Ishikawa (cell line): Measurements from ENCODE around the gene NCOA7.

Source experiments
- CEBPB ChIP-seq: IDR thresholded peaks from 2 replicates; pipeline ENCODE4 v1.6.1; 2012
- CREB1 ChIP-seq: IDR thresholded peaks from 2 replicates; pipeline ENCODE4 v1.6.1; 2012; ENCODE audit warnings: low read depth
- EGR1 ChIP-seq: IDR thresholded peaks from 2 replicates; pipeline ENCODE4 v1.6.1; 2012
- EP300 ChIP-seq: IDR thresholded peaks from 2 replicates; pipeline ENCODE4 v1.6.1; 2012; ENCODE audit warnings: borderline replicate concordance
- FOXM1 ChIP-seq: IDR thresholded peaks from 2 replicates; pipeline ENCODE4 v1.6.1; 2012; ENCODE audit warnings: low read depth, borderline replicate concordance
- NFIC ChIP-seq: IDR thresholded peaks from 2 replicates; pipeline ENCODE4 v1.6.1; 2012
- RAD21 ChIP-seq: IDR thresholded peaks from 2 replicates; pipeline ENCODE4 v1.6.1; 2012; ENCODE audit warnings: low read depth
- TAF1 ChIP-seq: IDR thresholded peaks from 2 replicates; pipeline ENCODE4 v1.6.1; 2012; ENCODE audit warnings: low read depth, mild to moderate bottlenecking
- TCF12 ChIP-seq: IDR thresholded peaks from 2 replicates; pipeline ENCODE4 v1.6.1; 2012; ENCODE audit warnings: low read depth
- TEAD4 ChIP-seq: IDR thresholded peaks from 2 replicates; pipeline ENCODE4 v1.6.1; 2012
- YY1 ChIP-seq: IDR thresholded peaks from 2 replicates; pipeline ENCODE4 v1.6.1; 2012; ENCODE audit warnings: low read depth
- ZBTB7A ChIP-seq: IDR thresholded peaks from 2 replicates; pipeline ENCODE4 v1.6.1; 2012; ENCODE audit warnings: low read depth
- TF ChIP-seq, protein P1 (sequence below): IDR thresholded peaks from 2 replicates; pipeline ENCODE4 v1.6.1; 2012; ENCODE audit warnings: low read depth, mild to moderate bottlenecking
- TF ChIP-seq, protein P2 (sequence below): IDR thresholded peaks from 2 replicates; pipeline ENCODE4 v1.6.1; 2012
- TF ChIP-seq, protein P3 (sequence below): IDR thresholded peaks from 2 replicates; pipeline ENCODE4 v1.6.1; 2012

NCOA7 gene

DNA sequence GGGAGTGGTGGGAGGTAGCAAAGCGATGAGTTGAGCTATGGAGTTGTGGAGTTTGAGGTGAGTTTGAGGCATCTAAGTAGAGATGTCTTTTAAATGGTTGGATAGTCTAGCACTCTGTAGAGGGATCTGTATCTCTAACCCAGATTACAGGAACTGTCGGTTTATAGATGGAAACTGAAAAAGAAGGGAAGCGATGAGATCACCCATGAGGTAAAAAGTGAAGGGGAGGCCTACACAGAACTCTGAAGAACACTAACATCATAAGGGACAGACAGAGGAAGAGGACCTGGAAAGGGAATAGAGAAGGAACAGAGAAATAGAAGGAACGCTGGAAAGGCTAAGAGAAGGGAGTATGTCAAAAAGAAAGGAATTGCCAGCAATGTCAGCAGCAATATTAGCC, 168.3 kb downstream of the NCOA7 start:
- TF ChIP-seq NFIC = no peak

DNA sequence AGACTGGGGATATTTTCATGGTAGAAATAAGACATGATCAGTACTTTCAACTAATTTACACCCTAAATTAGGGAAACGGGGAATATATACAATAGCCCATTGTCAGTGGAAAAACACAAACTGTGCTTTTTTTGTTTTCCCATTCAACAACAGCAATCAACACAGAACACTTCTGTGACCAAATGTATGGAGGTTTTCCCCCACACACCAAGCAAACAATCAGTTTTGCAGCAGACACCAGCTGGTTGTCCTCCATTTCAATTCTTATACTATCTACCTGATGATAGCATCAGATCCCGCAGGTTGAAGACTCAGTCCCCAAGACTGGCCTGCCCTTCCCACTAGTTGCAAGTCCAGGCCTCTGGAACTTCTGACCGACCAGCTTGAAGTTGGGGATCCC, 170.4 kb downstream of the NCOA7 start:
- TF ChIP-seq CEBPB = no peak
- TF ChIP-seq, protein P1, sequence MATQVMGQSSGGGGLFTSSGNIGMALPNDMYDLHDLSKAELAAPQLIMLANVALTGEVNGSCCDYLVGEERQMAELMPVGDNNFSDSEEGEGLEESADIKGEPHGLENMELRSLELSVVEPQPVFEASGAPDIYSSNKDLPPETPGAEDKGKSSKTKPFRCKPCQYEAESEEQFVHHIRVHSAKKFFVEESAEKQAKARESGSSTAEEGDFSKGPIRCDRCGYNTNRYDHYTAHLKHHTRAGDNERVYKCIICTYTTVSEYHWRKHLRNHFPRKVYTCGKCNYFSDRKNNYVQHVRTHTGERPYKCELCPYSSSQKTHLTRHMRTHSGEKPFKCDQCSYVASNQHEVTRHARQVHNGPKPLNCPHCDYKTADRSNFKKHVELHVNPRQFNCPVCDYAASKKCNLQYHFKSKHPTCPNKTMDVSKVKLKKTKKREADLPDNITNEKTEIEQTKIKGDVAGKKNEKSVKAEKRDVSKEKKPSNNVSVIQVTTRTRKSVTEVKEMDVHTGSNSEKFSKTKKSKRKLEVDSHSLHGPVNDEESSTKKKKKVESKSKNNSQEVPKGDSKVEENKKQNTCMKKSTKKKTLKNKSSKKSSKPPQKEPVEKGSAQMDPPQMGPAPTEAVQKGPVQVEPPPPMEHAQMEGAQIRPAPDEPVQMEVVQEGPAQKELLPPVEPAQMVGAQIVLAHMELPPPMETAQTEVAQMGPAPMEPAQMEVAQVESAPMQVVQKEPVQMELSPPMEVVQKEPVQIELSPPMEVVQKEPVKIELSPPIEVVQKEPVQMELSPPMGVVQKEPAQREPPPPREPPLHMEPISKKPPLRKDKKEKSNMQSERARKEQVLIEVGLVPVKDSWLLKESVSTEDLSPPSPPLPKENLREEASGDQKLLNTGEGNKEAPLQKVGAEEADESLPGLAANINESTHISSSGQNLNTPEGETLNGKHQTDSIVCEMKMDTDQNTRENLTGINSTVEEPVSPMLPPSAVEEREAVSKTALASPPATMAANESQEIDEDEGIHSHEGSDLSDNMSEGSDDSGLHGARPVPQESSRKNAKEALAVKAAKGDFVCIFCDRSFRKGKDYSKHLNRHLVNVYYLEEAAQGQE = no peak
- no peak for TF ChIP-seq EGR1
- no peak for TF ChIP-seq EP300
- no peak for TF ChIP-seq FOXM1
- no peak for TF ChIP-seq RAD21
- no peak for TF ChIP-seq ZBTB7A
- TF ChIP-seq, protein P2, sequence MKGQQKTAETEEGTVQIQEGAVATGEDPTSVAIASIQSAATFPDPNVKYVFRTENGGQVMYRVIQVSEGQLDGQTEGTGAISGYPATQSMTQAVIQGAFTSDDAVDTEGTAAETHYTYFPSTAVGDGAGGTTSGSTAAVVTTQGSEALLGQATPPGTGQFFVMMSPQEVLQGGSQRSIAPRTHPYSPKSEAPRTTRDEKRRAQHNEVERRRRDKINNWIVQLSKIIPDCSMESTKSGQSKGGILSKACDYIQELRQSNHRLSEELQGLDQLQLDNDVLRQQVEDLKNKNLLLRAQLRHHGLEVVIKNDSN = no peak
- TF ChIP-seq YY1 = no peak
- no peak for TF ChIP-seq TEAD4
- TF ChIP-seq CREB1 = no peak
- TF ChIP-seq, protein P3, sequence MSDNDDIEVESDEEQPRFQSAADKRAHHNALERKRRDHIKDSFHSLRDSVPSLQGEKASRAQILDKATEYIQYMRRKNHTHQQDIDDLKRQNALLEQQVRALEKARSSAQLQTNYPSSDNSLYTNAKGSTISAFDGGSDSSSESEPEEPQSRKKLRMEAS = no peak
- no peak for TF ChIP-seq TAF1
- TF ChIP-seq TCF12 = no peak
- no peak for TF ChIP-seq NFIC

DNA sequence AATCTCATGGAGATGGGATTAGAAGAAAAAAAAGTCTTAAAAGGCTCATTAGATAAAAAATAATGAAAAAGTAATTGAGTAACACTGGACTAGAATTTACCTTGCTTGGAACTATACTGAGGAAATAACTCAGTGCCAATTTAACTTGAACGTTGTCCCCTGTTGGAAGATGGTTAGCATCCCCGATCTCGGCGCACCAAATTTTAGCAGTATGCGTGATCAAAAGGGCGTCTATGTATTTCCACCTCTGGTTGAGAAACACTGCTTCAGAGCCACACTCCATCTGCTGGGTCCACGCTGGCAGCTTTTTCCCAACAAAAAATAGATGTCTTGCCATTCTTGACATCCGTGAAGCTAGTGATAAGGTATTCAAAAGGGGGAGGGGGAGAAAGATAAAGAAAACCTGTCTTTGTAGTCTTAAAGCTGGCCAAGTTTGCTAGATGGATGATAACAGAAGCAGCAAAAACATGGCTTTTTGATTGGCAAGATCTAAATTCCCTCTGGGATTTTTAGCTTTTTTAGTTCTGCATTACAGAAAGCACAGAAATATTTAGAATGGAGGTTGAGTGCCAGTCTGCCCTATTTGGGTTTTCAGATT, 172.2 kb downstream of the NCOA7 start:
- TF ChIP-seq ZBTB7A (no peak), TCF12 (no peak)
- TF ChIP-seq, protein P1 = no peak

DNA sequence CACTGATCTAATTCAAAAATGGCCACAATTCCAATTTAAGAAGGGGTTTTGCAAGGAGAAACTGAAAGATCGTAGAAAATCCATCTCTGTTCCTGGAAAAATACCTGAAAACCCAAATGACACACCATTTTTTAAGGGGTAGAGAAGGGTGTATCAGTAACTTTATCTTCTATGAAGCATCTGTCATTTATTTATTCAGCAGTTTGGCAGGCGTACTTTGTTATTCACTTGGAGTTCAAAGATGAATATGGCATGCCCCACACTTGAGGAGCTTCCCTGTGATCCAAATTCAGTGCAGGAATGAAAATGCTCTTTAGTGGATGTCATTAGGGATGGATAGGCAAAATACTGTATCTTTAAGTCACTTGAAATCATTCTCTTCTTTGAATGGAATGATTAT, 173.1 kb downstream of the NCOA7 start:
- TF ChIP-seq NFIC (no peak), ZBTB7A (no peak), TEAD4 (no peak)
- TF ChIP-seq, protein P1 = no peak

DNA sequence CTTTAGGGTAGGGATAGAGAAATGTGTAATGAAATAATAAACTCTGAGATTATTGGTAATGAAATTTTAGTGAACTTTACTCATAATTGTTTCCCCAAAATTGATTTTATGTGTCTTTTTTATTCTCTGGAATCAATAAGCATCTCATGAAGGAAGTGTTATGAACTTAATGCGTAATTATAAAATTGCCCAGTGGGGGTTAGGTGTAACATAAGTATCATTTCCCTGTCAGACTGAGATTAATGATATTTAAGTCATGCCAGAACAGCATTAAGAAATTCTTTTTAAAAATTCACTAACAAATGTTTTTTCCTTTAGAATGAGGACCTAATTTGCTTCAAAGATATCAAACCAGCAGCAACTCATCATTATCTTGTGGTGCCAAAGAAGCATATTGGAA, 175.8 kb downstream of the NCOA7 start:
- no peak for TF ChIP-seq CEBPB

DNA sequence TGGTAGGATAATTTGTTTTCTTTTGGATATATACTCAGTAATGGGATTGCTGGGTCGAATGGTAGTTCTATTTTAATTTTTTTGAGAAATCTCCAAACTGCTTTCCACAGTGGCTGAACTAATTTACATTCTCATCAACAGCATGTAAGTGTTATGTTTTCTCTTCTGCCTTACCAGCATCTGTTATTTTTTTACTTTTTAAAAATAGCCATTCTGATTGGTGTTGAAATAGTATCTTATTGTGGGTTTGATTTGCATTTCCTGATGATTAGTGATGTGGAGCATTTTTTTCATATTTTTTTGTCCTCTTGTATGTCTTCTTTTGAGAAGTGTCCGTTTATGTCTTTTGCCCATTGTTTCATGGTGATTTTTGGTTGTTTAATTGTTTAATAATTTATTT, 177.7 kb downstream of the NCOA7 start:
- TF ChIP-seq, protein P3 = no peak
- TF ChIP-seq CEBPB (no peak), TEAD4 (no peak), YY1 (no peak), CREB1 (no peak), RAD21 (no peak)
